Keratinocyte (primary cell): ENCODE measurements around the gene ARAF.

ENCODE experiments used
- EZH2 ChIP-seq: IDR thresholded peaks from one replicate; pipeline ENCODE4 v1.6.1; 2012; ENCODE audit warnings: inconsistent platforms, mild to moderate bottlenecking, low read length, moderate library complexity
- TF ChIP-seq, protein P1 (sequence below), 3 experiments: IDR thresholded peaks in 1 of 3; conservative IDR thresholded peaks in 1 of 3; optimal IDR thresholded peaks in 1 of 3; 2 replicates in 2 of 3; 3 replicates in 1 of 3; pipeline versions ENCODE3 to v1.5.1; 2011; ENCODE audit warnings: low read length in 3 of 3, mild to moderate bottlenecking in 3 of 3, moderate library complexity in 2 of 3, control low read depth in 1 of 3, inconsistent platforms in 1 of 3; ENCODE audit not compliant: insufficient read depth in 2 of 3; ENCODE audit errors: extremely low read depth in 1 of 3

DNA sequence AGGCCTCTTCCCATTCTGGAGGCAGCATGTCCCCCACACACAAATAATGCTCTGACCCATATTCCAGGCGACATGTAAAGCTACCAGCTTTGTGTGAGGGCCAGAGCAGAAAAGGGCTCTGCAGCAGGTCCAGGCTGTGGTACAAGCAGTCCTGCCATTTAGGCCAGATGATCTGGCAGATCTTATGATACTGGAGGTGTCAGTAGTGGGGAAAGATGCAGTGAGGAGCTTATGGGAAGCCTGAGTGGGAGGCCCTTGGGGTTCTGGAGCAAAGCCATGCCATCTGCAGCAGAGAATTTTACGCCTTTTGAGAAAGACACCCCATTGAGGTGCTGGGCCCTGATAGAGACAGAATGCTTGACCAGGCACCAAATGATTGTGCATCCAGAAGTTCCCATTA is 50.9 kb downstream of the ARAF start:
- TF ChIP-seq, protein P1, sequence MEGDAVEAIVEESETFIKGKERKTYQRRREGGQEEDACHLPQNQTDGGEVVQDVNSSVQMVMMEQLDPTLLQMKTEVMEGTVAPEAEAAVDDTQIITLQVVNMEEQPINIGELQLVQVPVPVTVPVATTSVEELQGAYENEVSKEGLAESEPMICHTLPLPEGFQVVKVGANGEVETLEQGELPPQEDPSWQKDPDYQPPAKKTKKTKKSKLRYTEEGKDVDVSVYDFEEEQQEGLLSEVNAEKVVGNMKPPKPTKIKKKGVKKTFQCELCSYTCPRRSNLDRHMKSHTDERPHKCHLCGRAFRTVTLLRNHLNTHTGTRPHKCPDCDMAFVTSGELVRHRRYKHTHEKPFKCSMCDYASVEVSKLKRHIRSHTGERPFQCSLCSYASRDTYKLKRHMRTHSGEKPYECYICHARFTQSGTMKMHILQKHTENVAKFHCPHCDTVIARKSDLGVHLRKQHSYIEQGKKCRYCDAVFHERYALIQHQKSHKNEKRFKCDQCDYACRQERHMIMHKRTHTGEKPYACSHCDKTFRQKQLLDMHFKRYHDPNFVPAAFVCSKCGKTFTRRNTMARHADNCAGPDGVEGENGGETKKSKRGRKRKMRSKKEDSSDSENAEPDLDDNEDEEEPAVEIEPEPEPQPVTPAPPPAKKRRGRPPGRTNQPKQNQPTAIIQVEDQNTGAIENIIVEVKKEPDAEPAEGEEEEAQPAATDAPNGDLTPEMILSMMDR (optimal IDR thresholded peaks at IDR 0.05 in 1 of 3, IDR thresholded peaks at IDR 0.05 in 1 of 3, conservative IDR thresholded peaks at IDR 0.05 in 1 of 3; ENCODE audit: extremely low read depth in 1 of 3, insufficient read depth in 2 of 3, low read length in 3 of 3), result no peak
- TF ChIP-seq EZH2, result no peak
